ENCODE measurements around the gene SCN4A.
"Not testable (repeated sequence)": the region's sequence is repeated elsewhere in the genome, so short reads cannot be mapped to it uniquely, and the experiment has no call there.

DNA sequence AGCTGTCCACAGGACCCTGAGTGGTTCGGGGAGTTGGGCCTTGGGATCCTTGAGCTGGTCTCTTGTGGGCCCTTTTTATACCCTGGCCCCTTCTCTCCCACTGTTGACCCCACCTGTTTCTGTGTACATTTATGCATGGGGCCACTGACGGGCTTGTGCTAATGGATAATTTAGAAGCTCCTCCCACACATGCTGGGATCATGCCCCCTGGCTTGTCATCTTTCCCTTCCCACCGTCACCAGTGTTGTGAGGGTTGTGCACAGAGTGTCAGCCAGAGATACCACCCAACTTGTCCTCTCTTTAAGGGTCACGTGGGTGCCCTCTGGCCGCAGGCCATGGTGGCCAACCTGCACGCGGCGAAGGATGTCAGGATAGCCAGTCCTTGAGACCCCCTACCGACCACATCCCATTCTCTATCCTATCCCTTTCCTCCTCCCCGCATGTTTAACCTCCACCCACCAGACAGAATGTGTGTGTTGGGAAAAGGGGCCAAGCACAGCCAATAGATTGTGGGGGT lies 53.9 kb downstream of the SCN4A start, which contains the start of gene GH1:
- TF ChIP-seq, protein P1, sequence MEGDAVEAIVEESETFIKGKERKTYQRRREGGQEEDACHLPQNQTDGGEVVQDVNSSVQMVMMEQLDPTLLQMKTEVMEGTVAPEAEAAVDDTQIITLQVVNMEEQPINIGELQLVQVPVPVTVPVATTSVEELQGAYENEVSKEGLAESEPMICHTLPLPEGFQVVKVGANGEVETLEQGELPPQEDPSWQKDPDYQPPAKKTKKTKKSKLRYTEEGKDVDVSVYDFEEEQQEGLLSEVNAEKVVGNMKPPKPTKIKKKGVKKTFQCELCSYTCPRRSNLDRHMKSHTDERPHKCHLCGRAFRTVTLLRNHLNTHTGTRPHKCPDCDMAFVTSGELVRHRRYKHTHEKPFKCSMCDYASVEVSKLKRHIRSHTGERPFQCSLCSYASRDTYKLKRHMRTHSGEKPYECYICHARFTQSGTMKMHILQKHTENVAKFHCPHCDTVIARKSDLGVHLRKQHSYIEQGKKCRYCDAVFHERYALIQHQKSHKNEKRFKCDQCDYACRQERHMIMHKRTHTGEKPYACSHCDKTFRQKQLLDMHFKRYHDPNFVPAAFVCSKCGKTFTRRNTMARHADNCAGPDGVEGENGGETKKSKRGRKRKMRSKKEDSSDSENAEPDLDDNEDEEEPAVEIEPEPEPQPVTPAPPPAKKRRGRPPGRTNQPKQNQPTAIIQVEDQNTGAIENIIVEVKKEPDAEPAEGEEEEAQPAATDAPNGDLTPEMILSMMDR (IDR thresholded peaks at IDR 0.05): not testable (repeated sequence)
- not testable (repeated sequence) for TF ChIP-seq POLR2AphosphoS5 (IDR thresholded peaks at IDR 0.05; ENCODE audit: low read depth, low read length); SIN3A (IDR thresholded peaks at IDR 0.05; ENCODE audit: borderline replicate concordance, insufficient read depth, low read depth, low read length); TCF7L2 (IDR thresholded peaks at IDR 0.05; ENCODE audit: low read depth, low read length)
- TF ChIP-seq, protein P2, sequence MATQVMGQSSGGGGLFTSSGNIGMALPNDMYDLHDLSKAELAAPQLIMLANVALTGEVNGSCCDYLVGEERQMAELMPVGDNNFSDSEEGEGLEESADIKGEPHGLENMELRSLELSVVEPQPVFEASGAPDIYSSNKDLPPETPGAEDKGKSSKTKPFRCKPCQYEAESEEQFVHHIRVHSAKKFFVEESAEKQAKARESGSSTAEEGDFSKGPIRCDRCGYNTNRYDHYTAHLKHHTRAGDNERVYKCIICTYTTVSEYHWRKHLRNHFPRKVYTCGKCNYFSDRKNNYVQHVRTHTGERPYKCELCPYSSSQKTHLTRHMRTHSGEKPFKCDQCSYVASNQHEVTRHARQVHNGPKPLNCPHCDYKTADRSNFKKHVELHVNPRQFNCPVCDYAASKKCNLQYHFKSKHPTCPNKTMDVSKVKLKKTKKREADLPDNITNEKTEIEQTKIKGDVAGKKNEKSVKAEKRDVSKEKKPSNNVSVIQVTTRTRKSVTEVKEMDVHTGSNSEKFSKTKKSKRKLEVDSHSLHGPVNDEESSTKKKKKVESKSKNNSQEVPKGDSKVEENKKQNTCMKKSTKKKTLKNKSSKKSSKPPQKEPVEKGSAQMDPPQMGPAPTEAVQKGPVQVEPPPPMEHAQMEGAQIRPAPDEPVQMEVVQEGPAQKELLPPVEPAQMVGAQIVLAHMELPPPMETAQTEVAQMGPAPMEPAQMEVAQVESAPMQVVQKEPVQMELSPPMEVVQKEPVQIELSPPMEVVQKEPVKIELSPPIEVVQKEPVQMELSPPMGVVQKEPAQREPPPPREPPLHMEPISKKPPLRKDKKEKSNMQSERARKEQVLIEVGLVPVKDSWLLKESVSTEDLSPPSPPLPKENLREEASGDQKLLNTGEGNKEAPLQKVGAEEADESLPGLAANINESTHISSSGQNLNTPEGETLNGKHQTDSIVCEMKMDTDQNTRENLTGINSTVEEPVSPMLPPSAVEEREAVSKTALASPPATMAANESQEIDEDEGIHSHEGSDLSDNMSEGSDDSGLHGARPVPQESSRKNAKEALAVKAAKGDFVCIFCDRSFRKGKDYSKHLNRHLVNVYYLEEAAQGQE (IDR thresholded peaks at IDR 0.05; ENCODE audit: insufficient read depth in 1 of 2, low read depth in 2 of 2, low read length in 1 of 2): not testable (repeated sequence)
